SK-N-SH (cell line): ENCODE measurements around the gene TMEM132D. TPM values are rescaled to one million over a fixed set of nuclear protein-coding genes. Genes with fewer than 3 reads are reported as not detected.

ENCODE experiments used
- CTCF ChIA-PET: fragments of 300-600, 350-600 bp; formaldehyde crosslinking; extraction: SDS; loops from one replicate; lab custom pipeline; 2021; lab: Yijun Ruan, JAX
- POLR2A ChIA-PET: fragments of 350-600 bp; sonication (Branson Sonifier 250); formaldehyde crosslinking; extraction: SDS; loops from one replicate; lab custom pipeline; 2020; ENCODE audit warnings: antibody characterized with exemption, inconsistent platforms; lab: Yijun Ruan, JAX
- DNase-seq: peaks from one replicate; pipeline ENCODE4 v3.0.0; 2012
- H2AFZ ChIP-seq: fragments of 200-600 bp; sonication (generic); 2 replicates; pipeline ENCODE4 v1.8.1; 2016; ENCODE audit warnings: antibody characterized with exemption, mild to moderate bottlenecking, low read depth
- H3F3A ChIP-seq: fragments of 200-600 bp; sonication (generic); replicated peaks from 2 replicates; pipeline ENCODE3; 2016; ENCODE audit warnings: antibody characterized with exemption, mild to moderate bottlenecking; ENCODE audit not compliant: insufficient read depth
- H3K27ac ChIP-seq, 2 experiments: fragments of 200-500 bp in 1 of 2; fragments of 200-600 bp in 1 of 2; sonication (Bioruptor generic) in 1 of 2; sonication (generic), shearing (Covaris generic) in 1 of 2; 2 replicates each; pipeline versions ENCODE4 v1.5.1 to v1.6.1; 2014 to 2016; ENCODE audit warnings: low read depth in 2 of 2, inconsistent platforms in 1 of 2, low read length in 1 of 2, mild to moderate bottlenecking in 1 of 2, mixed read lengths in 1 of 2
- H3K27me3 ChIP-seq: fragments of 200-600 bp; sonication (generic), shearing (Covaris generic); 2 replicates; pipeline ENCODE4 v1.6.1; 2016; ENCODE audit warnings: mixed run types; ENCODE audit not compliant: insufficient read depth
- H3K36me3 ChIP-seq, 2 experiments: fragments of 200-500 bp in 1 of 2; fragments of 200-600 bp in 1 of 2; sonication (Bioruptor generic) in 1 of 2; sonication (generic) in 1 of 2; replicated peaks in 1 of 2; 2 replicates each; pipeline versions ENCODE3 to v1.5.1; 2014 to 2016; ENCODE audit warnings: low read length in 1 of 2, mild to moderate bottlenecking in 1 of 2; ENCODE audit not compliant: insufficient read depth in 2 of 2, control insufficient read depth in 1 of 2
- H3K4me1 ChIP-seq, 2 experiments: fragments of 200-500 bp in 1 of 2; fragments of 200-600 bp in 1 of 2; sonication (Bioruptor generic) in 1 of 2; sonication (generic), shearing (Covaris generic) in 1 of 2; 2 replicates each; pipeline versions ENCODE4 v1.5.1 to v1.6.1; 2014 to 2016; ENCODE audit warnings: low read depth in 1 of 2, low read length in 1 of 2, mixed run types in 1 of 2; ENCODE audit not compliant: insufficient read depth in 2 of 2, control insufficient read depth in 1 of 2
- H3K4me2 ChIP-seq: fragments of 200-600 bp; sonication (generic), shearing (Covaris generic); 2 replicates; pipeline ENCODE4 v1.6.1; 2017; ENCODE audit warnings: mixed run types
- H3K4me3 ChIP-seq, 2 experiments: fragments of 200-500 bp in 1 of 2; fragments of 200-600 bp in 1 of 2; sonication (Bioruptor generic) in 1 of 2; sonication (generic), shearing (Covaris generic) in 1 of 2; 2 replicates each; pipeline versions ENCODE4 v1.5.1 to v1.8.1; 2014 to 2016; ENCODE audit warnings: low read depth in 2 of 2, inconsistent platforms in 1 of 2, low read length in 1 of 2, mild to moderate bottlenecking in 1 of 2, mixed read lengths in 1 of 2, moderate library complexity in 1 of 2
- H3K79me2 ChIP-seq: fragments of 200-600 bp; sonication (generic); 2 replicates; pipeline ENCODE4 v1.8.1; 2017; ENCODE audit warnings: mild to moderate bottlenecking; ENCODE audit not compliant: insufficient read depth
- H3K9ac ChIP-seq: fragments of 200-600 bp; sonication (generic); 2 replicates; pipeline ENCODE4 v1.6.1; 2017; ENCODE audit warnings: mixed run types
- H3K9me2 ChIP-seq: fragments of 200-600 bp; sonication (generic); 2 replicates; pipeline ENCODE4 v1.6.1; 2017; ENCODE audit warnings: mixed run types
- H3K9me3 ChIP-seq: fragments of 200-600 bp; sonication (generic); 2 replicates; pipeline ENCODE4 v1.6.1; 2017; ENCODE audit warnings: mixed run types, mild to moderate bottlenecking, moderate library complexity
- H4K20me1 ChIP-seq: fragments of 200-600 bp; sonication (generic); 2 replicates; pipeline ENCODE4 v1.6.1; 2017; ENCODE audit warnings: mild to moderate bottlenecking, mixed run types; ENCODE audit not compliant: insufficient read depth
- CHD2 ChIP-seq: fragments of 150-350 bp; IDR thresholded peaks from 2 replicates; pipeline ENCODE4 v1.6.1; 2018; ENCODE audit warnings: low read length; ENCODE audit not compliant: partially characterized antibody
- ELF1 ChIP-seq: IDR thresholded peaks from 2 replicates; pipeline ENCODE4 v1.4.0; 2012
- EZH2phosphoT487 ChIP-seq: fragments of 200-600 bp; sonication (generic); IDR thresholded peaks from 2 replicates; pipeline ENCODE4 v1.6.1; 2017; ENCODE audit warnings: low read depth, mixed run types, mild to moderate bottlenecking, antibody characterized with exemption, moderate library complexity, borderline replicate concordance
- FOSL2 ChIP-seq: IDR thresholded peaks from 2 replicates; pipeline ENCODE4 v1.4.0; 2012; ENCODE audit warnings: low read depth, mild to moderate bottlenecking, moderate library complexity, borderline replicate concordance
- FOXJ3 ChIP-seq: sonication (generic); formaldehyde crosslinking; IDR thresholded peaks from 2 replicates; pipeline ENCODE4 v1.5.1; 2020; ENCODE audit warnings: mild to moderate bottlenecking, missing genetic modification reagents
- FOXM1 ChIP-seq: IDR thresholded peaks from 2 replicates; pipeline ENCODE4 v1.4.0; 2012; ENCODE audit warnings: low read depth, mild to moderate bottlenecking
- GABPA ChIP-seq: IDR thresholded peaks from 2 replicates; pipeline ENCODE4 v1.4.0; 2012; ENCODE audit warnings: low read depth, mild to moderate bottlenecking
- GATA2 ChIP-seq: sonication (generic); formaldehyde crosslinking; IDR thresholded peaks from 2 replicates; pipeline ENCODE4 v1.5.0; 2020; ENCODE audit warnings: mild to moderate bottlenecking, missing genetic modification reagents
- MEF2A ChIP-seq: IDR thresholded peaks from 2 replicates; pipeline ENCODE4 v1.4.0; 2012; ENCODE audit warnings: low read depth, borderline replicate concordance
- MXI1 ChIP-seq: IDR thresholded peaks from 2 replicates; pipeline ENCODE4 v1.6.1; 2012; ENCODE audit warnings: mild to moderate bottlenecking, low read depth, low read length, improper control_type of control experiment
- NFIC ChIP-seq: IDR thresholded peaks from 2 replicates; pipeline ENCODE4 v1.4.0; 2012; ENCODE audit warnings: borderline replicate concordance
- NRF1 ChIP-seq: IDR thresholded peaks from 2 replicates; pipeline ENCODE4 v1.6.1; 2012; ENCODE audit warnings: low read depth, mild to moderate bottlenecking, low read length
- POLR2AphosphoS5 ChIP-seq: IDR thresholded peaks from 2 replicates; pipeline ENCODE4 v1.6.1; 2012; ENCODE audit warnings: low read depth, low read length
- RAD21 ChIP-seq: IDR thresholded peaks from 2 replicates; pipeline ENCODE4 v1.6.1; 2012; ENCODE audit warnings: mild to moderate bottlenecking, low read length
- RCOR1 ChIP-seq: fragments of 150-350 bp; IDR thresholded peaks from 2 replicates; pipeline ENCODE4 v1.6.1; 2017; ENCODE audit warnings: antibody characterized with exemption, low read length
- SIN3A ChIP-seq: IDR thresholded peaks from 2 replicates; pipeline ENCODE4 v1.6.1; 2012; ENCODE audit warnings: low read depth, mild to moderate bottlenecking, low read length, moderate library complexity, borderline replicate concordance
- SMC3 ChIP-seq: IDR thresholded peaks from 2 replicates; pipeline ENCODE4 v1.6.1; 2012; ENCODE audit warnings: low read depth, low read length, improper control_type of control experiment
- TEAD4 ChIP-seq: IDR thresholded peaks from 2 replicates; pipeline ENCODE4 v1.4.0; 2012; ENCODE audit warnings: mild to moderate bottlenecking, borderline replicate concordance; ENCODE audit not compliant: insufficient read depth
- YY1 ChIP-seq: IDR thresholded peaks from 2 replicates; pipeline ENCODE4 v1.4.0; 2012; ENCODE audit warnings: low read depth, mild to moderate bottlenecking
- polyA plus RNA-seq, 3 experiments: library from polyadenylated mRNA; depleted of rRNA; stranded (reverse); fragments of >200 nt; gene quantifications; 2 replicates each; pipeline ENCODE4 v1.2.3, GENCODE V29; 2012
- TF ChIP-seq, protein P1 (sequence below): IDR thresholded peaks from 2 replicates; pipeline ENCODE4 v1.4.0; 2012; ENCODE audit warnings: low read depth, borderline replicate concordance
- TF ChIP-seq, protein P2 (sequence below): IDR thresholded peaks from 2 replicates; pipeline ENCODE4; 2012
- TF ChIP-seq, protein P3 (sequence below): IDR thresholded peaks from 2 replicates; pipeline ENCODE4 v1.6.1; 2012; ENCODE audit warnings: mild to moderate bottlenecking, low read depth, low read length, moderate library complexity
- TF ChIP-seq, protein P4 (sequence below): fragments of 150-350 bp; IDR thresholded peaks from 2 replicates; pipeline ENCODE4 v1.6.1; 2016; ENCODE audit warnings: mild to moderate bottlenecking, low read depth, low read length

The TMEM132D gene
- polyA plus RNA-seq, 1 of the 3 experiments (the other 2 are of a cell fraction) = not detected

DNA sequence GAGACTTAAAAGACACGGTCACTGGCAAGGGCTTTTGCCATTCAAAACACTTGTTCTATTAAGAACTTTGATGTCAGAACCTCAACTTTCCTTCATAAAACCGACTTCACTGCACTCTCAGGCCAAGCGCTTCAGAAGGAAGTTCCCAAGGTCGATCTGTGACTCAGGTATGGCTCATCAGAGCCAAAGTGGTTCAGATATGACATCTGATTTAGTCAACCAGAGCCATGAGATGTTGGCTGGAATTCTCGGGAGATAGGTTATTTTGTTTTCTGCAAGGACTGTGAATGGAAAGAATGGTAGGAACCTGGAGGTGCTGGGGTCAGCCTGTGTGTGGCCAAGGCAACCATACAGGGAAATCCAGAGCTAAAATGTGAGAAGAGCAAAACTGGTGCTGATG is 604.9 kb downstream of the TMEM132D start (continued):
- TF ChIP-seq, protein P1, sequence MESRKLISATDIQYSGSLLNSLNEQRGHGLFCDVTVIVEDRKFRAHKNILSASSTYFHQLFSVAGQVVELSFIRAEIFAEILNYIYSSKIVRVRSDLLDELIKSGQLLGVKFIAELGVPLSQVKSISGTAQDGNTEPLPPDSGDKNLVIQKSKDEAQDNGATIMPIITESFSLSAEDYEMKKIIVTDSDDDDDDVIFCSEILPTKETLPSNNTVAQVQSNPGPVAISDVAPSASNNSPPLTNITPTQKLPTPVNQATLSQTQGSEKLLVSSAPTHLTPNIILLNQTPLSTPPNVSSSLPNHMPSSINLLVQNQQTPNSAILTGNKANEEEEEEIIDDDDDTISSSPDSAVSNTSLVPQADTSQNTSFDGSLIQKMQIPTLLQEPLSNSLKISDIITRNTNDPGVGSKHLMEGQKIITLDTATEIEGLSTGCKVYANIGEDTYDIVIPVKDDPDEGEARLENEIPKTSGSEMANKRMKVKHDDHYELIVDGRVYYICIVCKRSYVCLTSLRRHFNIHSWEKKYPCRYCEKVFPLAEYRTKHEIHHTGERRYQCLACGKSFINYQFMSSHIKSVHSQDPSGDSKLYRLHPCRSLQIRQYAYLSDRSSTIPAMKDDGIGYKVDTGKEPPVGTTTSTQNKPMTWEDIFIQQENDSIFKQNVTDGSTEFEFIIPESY = no peak
- TF ChIP-seq POLR2AphosphoS5 (no peak), SMC3 (no peak), ELF1 (no peak), NRF1 (no peak), TEAD4 (no peak), NFIC (no peak), GATA2 (CRISPR knock-in tag) (no peak), MEF2A (no peak), FOXJ3 (CRISPR knock-in tag) (no peak)
- TF ChIP-seq, protein P2, sequence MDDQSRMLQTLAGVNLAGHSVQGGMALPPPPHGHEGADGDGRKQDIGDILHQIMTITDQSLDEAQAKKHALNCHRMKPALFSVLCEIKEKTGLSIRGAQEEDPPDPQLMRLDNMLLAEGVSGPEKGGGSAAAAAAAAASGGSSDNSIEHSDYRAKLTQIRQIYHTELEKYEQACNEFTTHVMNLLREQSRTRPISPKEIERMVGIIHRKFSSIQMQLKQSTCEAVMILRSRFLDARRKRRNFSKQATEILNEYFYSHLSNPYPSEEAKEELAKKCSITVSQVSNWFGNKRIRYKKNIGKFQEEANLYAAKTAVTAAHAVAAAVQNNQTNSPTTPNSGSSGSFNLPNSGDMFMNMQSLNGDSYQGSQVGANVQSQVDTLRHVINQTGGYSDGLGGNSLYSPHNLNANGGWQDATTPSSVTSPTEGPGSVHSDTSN = no peak

DNA sequence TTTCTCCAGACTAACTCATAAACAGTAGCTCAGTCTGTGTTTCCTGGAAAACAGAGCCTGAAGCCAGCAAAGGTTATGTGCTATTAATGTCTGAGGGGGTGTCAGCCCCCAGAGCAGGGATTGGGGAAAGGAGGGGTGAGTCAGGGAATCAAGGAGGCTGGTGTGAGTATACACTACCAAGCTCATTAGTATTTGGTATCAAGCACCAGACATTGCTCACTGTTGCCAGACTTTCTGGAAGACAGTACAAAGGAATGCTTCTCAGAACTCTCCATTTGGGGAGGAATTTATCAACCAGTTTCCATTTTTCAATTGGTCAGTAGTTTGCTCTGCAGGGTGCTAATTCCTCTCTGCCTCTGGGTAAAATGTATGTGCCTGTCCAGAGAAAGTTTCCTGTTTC is 607.2 kb downstream of the TMEM132D start:
- no peak for DNase-seq
- Histone ChIP-seq H4K20me1 (no peaks in the 10 kb centered on the region), H3K9me2 (no peaks in the 10 kb centered on the region), H3K27ac (no peak overlapping the region), H3K4me1 (no peaks in the 10 kb centered on the region), H2AFZ (no peak overlapping the region), H3F3A (no peaks in the 10 kb centered on the region), H3K9me3 (no peaks in the 10 kb centered on the region), H3K4me3 (no peak overlapping the region), H3K9ac (no peak overlapping the region), H3K27me3 (no peaks in the 10 kb centered on the region), H3K36me3 (no peaks in the 10 kb centered on the region), H3K79me2 (no peaks in the 10 kb centered on the region), H3K4me2 (no peak overlapping the region)
- ChIA-PET CTCF (no interaction called here), POLR2A (no interaction called here)
- TF ChIP-seq CHD2 (no peak), RCOR1 (no peak), POLR2AphosphoS5 (no peak), FOXM1 (no peak), MEF2A (no peak), FOSL2 (no peak), EZH2phosphoT487 (no peak), ELF1 (no peak), YY1 (no peak), SIN3A (no peak), RAD21 (no peak), GABPA (no peak), TEAD4 (no peak), NRF1 (no peak), MXI1 (no peak)
- TF ChIP-seq, protein P2 = no peak
- TF ChIP-seq, protein P3, sequence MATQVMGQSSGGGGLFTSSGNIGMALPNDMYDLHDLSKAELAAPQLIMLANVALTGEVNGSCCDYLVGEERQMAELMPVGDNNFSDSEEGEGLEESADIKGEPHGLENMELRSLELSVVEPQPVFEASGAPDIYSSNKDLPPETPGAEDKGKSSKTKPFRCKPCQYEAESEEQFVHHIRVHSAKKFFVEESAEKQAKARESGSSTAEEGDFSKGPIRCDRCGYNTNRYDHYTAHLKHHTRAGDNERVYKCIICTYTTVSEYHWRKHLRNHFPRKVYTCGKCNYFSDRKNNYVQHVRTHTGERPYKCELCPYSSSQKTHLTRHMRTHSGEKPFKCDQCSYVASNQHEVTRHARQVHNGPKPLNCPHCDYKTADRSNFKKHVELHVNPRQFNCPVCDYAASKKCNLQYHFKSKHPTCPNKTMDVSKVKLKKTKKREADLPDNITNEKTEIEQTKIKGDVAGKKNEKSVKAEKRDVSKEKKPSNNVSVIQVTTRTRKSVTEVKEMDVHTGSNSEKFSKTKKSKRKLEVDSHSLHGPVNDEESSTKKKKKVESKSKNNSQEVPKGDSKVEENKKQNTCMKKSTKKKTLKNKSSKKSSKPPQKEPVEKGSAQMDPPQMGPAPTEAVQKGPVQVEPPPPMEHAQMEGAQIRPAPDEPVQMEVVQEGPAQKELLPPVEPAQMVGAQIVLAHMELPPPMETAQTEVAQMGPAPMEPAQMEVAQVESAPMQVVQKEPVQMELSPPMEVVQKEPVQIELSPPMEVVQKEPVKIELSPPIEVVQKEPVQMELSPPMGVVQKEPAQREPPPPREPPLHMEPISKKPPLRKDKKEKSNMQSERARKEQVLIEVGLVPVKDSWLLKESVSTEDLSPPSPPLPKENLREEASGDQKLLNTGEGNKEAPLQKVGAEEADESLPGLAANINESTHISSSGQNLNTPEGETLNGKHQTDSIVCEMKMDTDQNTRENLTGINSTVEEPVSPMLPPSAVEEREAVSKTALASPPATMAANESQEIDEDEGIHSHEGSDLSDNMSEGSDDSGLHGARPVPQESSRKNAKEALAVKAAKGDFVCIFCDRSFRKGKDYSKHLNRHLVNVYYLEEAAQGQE = no peak
- TF ChIP-seq, protein P4, sequence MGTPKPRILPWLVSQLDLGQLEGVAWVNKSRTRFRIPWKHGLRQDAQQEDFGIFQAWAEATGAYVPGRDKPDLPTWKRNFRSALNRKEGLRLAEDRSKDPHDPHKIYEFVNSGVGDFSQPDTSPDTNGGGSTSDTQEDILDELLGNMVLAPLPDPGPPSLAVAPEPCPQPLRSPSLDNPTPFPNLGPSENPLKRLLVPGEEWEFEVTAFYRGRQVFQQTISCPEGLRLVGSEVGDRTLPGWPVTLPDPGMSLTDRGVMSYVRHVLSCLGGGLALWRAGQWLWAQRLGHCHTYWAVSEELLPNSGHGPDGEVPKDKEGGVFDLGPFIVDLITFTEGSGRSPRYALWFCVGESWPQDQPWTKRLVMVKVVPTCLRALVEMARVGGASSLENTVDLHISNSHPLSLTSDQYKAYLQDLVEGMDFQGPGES = no peak
